Measurements from ENCODE around the gene DLEC1. TPM values are rescaled to one million over a fixed set of nuclear protein-coding genes. Genes with fewer than 3 reads are reported as not detected.

The DLEC1 gene
- total RNA-seq, 1 experiment from 2014 or later: 0.81 TPM

DNA sequence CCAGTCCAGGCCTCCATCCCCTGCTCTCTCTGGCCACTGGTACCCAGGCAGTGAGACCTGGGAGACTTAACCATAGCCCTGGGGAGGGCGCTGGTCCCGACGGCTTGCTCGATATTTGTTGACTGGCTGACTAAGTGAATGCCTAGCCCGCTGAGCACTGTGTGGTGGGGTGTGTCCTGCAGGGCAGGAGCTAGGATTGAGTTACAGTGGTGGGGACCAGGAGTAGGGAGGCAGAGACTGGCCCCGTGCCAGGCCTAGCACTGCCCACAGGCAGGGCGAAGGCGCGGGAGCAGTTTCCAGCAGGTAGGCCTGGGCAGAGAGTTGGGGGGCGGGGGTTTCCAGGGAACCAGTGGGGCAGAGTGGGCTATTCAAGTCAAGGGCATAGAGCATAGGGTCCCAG, 48.5 kb upstream of the DLEC1 start, which contains the start of gene VILL (continued):
- TF ChIP-seq, protein P1, sequence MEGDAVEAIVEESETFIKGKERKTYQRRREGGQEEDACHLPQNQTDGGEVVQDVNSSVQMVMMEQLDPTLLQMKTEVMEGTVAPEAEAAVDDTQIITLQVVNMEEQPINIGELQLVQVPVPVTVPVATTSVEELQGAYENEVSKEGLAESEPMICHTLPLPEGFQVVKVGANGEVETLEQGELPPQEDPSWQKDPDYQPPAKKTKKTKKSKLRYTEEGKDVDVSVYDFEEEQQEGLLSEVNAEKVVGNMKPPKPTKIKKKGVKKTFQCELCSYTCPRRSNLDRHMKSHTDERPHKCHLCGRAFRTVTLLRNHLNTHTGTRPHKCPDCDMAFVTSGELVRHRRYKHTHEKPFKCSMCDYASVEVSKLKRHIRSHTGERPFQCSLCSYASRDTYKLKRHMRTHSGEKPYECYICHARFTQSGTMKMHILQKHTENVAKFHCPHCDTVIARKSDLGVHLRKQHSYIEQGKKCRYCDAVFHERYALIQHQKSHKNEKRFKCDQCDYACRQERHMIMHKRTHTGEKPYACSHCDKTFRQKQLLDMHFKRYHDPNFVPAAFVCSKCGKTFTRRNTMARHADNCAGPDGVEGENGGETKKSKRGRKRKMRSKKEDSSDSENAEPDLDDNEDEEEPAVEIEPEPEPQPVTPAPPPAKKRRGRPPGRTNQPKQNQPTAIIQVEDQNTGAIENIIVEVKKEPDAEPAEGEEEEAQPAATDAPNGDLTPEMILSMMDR (IDR thresholded peaks at IDR 0.05): no peak
- no peak for TF ChIP-seq MYBL2 (CRISPR knock-in tag; IDR thresholded peaks at IDR 0.05)
- TF ChIP-seq NR2C2 (CRISPR knock-in tag; IDR thresholded peaks at IDR 0.05): no peak
- TF ChIP-seq, protein P2, sequence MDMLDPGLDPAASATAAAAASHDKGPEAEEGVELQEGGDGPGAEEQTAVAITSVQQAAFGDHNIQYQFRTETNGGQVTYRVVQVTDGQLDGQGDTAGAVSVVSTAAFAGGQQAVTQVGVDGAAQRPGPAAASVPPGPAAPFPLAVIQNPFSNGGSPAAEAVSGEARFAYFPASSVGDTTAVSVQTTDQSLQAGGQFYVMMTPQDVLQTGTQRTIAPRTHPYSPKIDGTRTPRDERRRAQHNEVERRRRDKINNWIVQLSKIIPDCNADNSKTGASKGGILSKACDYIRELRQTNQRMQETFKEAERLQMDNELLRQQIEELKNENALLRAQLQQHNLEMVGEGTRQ (CRISPR knock-in tag; IDR thresholded peaks at IDR 0.05): no peak
- TF ChIP-seq ZNF416 (CRISPR knock-in tag; IDR thresholded peaks at IDR 0.05): no peak
- TF ChIP-seq, protein P3, sequence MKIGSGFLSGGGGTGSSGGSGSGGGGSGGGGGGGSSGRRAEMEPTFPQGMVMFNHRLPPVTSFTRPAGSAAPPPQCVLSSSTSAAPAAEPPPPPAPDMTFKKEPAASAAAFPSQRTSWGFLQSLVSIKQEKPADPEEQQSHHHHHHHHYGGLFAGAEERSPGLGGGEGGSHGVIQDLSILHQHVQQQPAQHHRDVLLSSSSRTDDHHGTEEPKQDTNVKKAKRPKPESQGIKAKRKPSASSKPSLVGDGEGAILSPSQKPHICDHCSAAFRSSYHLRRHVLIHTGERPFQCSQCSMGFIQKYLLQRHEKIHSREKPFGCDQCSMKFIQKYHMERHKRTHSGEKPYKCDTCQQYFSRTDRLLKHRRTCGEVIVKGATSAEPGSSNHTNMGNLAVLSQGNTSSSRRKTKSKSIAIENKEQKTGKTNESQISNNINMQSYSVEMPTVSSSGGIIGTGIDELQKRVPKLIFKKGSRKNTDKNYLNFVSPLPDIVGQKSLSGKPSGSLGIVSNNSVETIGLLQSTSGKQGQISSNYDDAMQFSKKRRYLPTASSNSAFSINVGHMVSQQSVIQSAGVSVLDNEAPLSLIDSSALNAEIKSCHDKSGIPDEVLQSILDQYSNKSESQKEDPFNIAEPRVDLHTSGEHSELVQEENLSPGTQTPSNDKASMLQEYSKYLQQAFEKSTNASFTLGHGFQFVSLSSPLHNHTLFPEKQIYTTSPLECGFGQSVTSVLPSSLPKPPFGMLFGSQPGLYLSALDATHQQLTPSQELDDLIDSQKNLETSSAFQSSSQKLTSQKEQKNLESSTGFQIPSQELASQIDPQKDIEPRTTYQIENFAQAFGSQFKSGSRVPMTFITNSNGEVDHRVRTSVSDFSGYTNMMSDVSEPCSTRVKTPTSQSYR (CRISPR knock-in tag; IDR thresholded peaks at IDR 0.05): no peak
- no peak for TF ChIP-seq ZNF396 (CRISPR knock-in tag; IDR thresholded peaks at IDR 0.05; ENCODE audit: borderline replicate concordance)
- TF ChIP-seq FOXP1 (CRISPR knock-in tag; IDR thresholded peaks at IDR 0.05; ENCODE audit: borderline replicate concordance): no peak
- TF ChIP-seq JAZF1 (CRISPR knock-in tag; IDR thresholded peaks at IDR 0.05): no peak
- TF ChIP-seq TEAD4 (CRISPR knock-in tag; IDR thresholded peaks at IDR 0.05): no peak

DNA sequence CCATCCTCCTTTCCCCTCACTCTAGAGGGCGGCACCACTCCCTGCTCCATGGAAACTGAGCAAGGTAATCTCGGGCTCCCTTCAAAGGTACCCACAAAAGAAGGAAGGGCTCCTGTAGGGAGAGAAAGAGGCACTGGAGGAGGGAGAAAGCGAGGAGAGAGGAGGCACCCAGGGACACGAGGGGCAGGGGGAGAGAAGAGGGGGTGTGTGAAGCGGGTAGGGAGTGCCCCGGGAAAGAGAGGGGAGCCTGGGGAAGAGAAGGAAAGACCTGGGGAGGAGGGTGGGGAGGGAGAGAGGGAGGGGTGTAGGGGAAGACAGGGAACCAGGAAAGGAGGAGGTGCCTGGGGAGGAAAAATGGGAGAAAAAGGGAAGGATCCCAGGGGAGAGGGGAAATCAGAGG, 47.9 kb upstream of the DLEC1 start:
- Mint-ChIP-seq H3K27me3 (ENCODE audit: low read depth) (peaks cover 14% of the 10 kb centered on the region), H3K27ac (no peak overlapping the region), H3K9me3 (no peaks in the 10 kb centered on the region), H3K4me3 (peak overlapping the region; percentile 41; the same call in 1 of the 2 replicates), H3K36me3 (no peaks in the 10 kb centered on the region; the same call in 1 of the 2 replicates), H3K4me1 (peaks cover 26% of the 10 kb centered on the region)
- TF ChIP-seq, protein P2 (CRISPR knock-in tag; IDR thresholded peaks at IDR 0.05): no peak
- no peak for DNase-seq (ENCODE audit: low spot score)
- peak; percentile 7 for ATAC-seq
- ChIA-PET POLR2A (no interaction called here), CTCF (interaction anchor here (1.1 to 1.3 kb wide), 2 partner anchors 12 to 24 kb away, joined by 3 to 5 read pairs; no protein-coding TSS in a partner anchor)

DNA sequence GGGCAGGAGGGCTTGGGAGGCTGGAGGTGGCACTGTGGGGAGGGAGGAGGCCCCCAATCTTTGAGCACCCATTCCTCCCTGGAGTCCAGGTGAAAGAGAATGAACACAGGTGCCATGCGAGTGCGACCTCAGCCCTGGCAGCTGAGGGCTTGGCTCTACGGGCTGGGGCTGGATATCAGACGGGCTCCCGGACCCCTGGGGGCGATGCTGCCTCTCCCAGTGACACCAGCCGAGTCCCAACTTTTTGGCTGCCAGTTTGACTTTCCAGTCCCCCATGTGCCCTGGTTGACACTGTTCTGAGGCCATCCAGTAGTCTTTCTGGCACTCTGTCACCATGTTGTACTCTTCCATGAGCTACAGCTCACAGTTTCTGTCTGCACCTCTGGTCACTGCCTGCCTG, 47.2 kb upstream of the DLEC1 start:
- H3K4me3 Mint-ChIP-seq: no peak overlapping the region

DNA sequence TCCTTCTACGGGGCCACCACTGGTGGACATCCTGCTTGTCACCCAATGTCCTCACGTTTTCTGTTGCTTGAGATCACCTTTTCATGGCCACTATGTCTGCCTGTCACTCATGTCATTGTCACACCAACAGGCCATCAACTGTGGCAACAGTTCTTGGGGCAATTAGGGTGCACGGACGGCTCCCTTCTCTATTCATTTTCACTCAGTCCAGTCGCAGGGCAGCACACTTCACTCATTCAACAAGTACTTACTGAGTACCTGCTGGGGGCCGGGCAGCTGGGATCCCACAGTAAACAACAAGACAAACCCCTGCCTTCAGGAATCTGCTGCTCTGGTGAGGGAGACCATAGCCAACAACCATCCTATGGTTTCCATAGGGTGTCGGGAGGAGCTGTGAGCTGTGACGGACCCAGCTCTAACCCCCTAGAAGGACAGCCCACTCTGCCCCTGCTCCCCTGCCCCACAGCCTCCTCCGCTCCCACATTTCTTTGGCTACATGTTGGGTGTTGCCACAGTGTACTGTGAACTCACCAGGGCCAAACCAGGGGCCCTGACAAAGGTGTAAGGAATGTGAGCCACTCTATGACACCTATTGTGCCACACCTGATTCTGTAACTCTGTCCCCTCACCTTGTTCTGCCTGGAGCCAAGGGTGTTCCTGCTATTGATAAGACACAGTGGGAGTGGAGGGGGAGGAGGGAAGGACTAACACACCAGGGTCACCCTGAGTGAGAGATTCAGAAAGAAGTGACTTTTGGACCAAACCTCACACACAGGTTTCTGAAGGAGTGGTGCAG, 46.5 kb upstream of the DLEC1 start:
- no peak for ATAC-seq
- ChIA-PET CTCF (interaction anchor here (0.6 to 1.5 kb wide), 3 partner anchors 18 to 588 kb away, joined by 3 to 6 read pairs (median 3); no protein-coding TSS in a partner anchor), POLR2A (no interaction called here)
- peaks cover 19% of the 10 kb centered on the region for H3K27me3 Mint-ChIP-seq (ENCODE audit: low read depth)
- H3K4me3 Mint-ChIP-seq: no peak overlapping the region
- H3K27ac Mint-ChIP-seq: no peak overlapping the region
- peaks cover 2% of the 10 kb centered on the region; the same call in 1 of the 2 replicates for H3K36me3 Mint-ChIP-seq
- peaks cover 26% of the 10 kb centered on the region for H3K4me1 Mint-ChIP-seq
- DNase-seq (ENCODE audit: low spot score): no peak
- no peaks in the 10 kb centered on the region for H3K9me3 Mint-ChIP-seq
- TF ChIP-seq, protein P4, sequence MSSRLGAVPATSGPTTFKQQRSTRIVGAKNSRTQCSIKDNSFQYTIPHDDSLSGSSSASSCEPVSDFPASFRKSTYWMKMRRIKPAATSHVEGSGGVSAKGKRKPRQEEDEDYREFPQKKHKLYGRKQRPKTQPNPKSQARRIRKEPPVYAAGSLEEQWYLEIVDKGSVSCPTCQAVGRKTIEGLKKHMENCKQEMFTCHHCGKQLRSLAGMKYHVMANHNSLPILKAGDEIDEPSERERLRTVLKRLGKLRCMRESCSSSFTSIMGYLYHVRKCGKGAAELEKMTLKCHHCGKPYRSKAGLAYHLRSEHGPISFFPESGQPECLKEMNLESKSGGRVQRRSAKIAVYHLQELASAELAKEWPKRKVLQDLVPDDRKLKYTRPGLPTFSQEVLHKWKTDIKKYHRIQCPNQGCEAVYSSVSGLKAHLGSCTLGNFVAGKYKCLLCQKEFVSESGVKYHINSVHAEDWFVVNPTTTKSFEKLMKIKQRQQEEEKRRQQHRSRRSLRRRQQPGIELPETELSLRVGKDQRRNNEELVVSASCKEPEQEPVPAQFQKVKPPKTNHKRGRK (CRISPR knock-in tag; IDR thresholded peaks at IDR 0.05; ENCODE audit: borderline replicate concordance): no peak
- TF ChIP-seq MYBL2 (CRISPR knock-in tag; IDR thresholded peaks at IDR 0.05): no peak
- no peak for TF ChIP-seq ESRRA (CRISPR knock-in tag; IDR thresholded peaks at IDR 0.05; ENCODE audit: borderline replicate concordance)
- TF ChIP-seq TEAD1 (CRISPR knock-in tag; IDR thresholded peaks at IDR 0.05): no peak
- TF ChIP-seq NR1H2 (CRISPR knock-in tag; IDR thresholded peaks at IDR 0.05): no peak
- TF ChIP-seq, protein P5, sequence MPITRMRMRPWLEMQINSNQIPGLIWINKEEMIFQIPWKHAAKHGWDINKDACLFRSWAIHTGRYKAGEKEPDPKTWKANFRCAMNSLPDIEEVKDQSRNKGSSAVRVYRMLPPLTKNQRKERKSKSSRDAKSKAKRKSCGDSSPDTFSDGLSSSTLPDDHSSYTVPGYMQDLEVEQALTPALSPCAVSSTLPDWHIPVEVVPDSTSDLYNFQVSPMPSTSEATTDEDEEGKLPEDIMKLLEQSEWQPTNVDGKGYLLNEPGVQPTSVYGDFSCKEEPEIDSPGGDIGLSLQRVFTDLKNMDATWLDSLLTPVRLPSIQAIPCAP (CRISPR knock-in tag; IDR thresholded peaks at IDR 0.05): no peak
- TF ChIP-seq, protein P6, sequence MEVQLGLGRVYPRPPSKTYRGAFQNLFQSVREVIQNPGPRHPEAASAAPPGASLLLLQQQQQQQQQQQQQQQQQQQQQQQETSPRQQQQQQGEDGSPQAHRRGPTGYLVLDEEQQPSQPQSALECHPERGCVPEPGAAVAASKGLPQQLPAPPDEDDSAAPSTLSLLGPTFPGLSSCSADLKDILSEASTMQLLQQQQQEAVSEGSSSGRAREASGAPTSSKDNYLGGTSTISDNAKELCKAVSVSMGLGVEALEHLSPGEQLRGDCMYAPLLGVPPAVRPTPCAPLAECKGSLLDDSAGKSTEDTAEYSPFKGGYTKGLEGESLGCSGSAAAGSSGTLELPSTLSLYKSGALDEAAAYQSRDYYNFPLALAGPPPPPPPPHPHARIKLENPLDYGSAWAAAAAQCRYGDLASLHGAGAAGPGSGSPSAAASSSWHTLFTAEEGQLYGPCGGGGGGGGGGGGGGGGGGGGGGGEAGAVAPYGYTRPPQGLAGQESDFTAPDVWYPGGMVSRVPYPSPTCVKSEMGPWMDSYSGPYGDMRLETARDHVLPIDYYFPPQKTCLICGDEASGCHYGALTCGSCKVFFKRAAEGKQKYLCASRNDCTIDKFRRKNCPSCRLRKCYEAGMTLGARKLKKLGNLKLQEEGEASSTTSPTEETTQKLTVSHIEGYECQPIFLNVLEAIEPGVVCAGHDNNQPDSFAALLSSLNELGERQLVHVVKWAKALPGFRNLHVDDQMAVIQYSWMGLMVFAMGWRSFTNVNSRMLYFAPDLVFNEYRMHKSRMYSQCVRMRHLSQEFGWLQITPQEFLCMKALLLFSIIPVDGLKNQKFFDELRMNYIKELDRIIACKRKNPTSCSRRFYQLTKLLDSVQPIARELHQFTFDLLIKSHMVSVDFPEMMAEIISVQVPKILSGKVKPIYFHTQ (CRISPR knock-in tag; IDR thresholded peaks at IDR 0.05): no peak

More for the DNA sequence above, 47.2 kb upstream of the DLEC1 start:
- ATAC-seq (no peak), DNase-seq (ENCODE audit: low spot score) (no peak)
- Mint-ChIP-seq H3K9me3 (no peaks in the 10 kb centered on the region), H3K27me3 (ENCODE audit: low read depth) (peaks cover 14% of the 10 kb centered on the region), H3K4me1 (peaks cover 26% of the 10 kb centered on the region), H3K36me3 (peaks cover 2% of the 10 kb centered on the region; the same call in 1 of the 2 replicates), H3K27ac (no peak overlapping the region)
- TF ChIP-seq CBFB (CRISPR knock-in tag; IDR thresholded peaks at IDR 0.05; ENCODE audit: low read depth): no peak
- ChIA-PET POLR2A (no interaction called here), CTCF (interaction anchor here (0.6 to 1.5 kb wide), 3 partner anchors 18 to 587 kb away, joined by 3 to 6 read pairs (median 3); no protein-coding TSS in a partner anchor)

All from WTC11 (cell line).